HS-27A (cell line): ENCODE results near the gene TMEM88.

ENCODE experiments used
- DNase-seq: peaks from one replicate; pipeline ENCODE4 v3.0.0-alpha.2; 2012; ENCODE audit warnings: low read depth, missing footprints

The TMEM88 gene

DNA sequence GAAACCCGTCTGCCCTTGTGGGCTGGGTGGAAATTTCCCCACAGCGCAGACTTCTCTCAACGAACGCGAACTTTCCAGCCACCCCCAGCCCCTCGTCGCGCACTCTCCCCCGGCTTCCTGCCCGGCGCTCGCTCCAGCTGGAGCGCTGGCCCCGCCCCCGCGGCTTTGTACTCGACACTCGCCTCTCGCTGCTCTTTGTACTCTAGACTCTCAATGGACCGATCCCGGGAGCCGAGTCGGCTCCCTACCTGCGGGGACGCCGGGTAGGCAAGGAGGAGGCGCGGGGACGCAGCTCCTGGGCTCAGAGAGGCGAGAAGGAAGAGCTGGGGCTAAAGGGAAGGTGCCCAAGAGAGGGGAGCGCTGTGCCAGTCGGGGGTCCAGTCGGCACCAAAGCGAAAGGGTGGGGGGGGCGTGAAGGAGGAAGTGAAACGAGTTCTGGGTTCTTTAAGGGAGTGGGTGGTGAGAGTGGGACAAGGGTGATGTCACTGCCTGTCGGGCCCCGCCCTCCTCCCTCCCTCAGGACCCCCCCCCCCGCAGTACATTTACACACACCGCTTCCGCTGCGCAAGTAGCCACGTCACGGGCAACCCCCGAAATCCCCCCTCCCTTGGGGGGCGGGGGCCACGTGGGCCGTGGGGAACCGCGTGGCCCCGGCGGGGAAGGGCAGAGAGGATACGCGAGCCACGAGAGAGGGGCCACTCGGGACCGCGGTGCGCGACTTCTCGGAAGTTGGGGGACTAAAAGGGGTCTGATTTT is 11.2 kb upstream of the TMEM88 start:
- no peak for DNase-seq

DNA sequence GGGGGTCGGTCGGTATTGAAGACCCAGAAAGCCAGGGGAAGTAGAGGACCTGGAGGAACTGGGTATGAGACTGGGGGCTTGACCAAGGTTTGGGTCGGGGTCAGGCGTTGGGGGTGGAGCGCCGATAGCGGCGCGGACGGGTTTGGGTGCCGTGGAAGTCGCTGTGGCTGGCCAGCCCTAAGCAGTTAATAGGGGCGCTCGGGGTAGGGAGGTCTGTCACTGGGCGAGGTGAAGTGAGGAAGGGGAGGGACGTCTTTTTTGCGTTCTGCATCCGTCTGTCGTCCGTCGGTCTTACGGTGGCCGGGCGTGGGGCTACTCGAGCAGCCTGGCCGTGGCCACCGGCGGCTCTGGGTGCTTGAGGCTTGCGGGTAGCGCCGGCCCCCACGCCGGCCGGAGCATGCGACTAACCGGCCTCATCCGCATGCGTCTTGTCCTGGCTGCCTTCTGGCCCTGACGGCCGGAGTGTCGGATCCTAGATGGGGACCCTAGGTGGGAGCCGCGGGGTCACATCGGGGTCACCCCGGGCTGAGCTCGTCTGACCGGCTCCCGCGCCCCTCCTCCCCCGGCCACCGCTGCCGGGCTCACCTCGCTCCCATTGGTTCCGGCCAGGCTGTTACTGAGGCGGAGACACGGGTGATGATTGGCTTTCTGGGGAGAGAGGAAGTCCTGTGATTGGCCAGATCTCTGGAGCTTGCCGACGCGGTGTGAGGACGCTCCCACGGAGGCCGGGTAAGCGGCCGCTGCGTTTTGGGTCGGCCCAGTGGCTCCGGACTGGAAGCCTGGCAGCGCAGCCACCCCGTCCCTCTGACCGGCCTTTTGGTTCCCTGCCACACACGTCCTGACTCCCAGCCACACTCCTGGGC is 10.3 kb upstream of the TMEM88 start:
- no peak for DNase-seq

DNA sequence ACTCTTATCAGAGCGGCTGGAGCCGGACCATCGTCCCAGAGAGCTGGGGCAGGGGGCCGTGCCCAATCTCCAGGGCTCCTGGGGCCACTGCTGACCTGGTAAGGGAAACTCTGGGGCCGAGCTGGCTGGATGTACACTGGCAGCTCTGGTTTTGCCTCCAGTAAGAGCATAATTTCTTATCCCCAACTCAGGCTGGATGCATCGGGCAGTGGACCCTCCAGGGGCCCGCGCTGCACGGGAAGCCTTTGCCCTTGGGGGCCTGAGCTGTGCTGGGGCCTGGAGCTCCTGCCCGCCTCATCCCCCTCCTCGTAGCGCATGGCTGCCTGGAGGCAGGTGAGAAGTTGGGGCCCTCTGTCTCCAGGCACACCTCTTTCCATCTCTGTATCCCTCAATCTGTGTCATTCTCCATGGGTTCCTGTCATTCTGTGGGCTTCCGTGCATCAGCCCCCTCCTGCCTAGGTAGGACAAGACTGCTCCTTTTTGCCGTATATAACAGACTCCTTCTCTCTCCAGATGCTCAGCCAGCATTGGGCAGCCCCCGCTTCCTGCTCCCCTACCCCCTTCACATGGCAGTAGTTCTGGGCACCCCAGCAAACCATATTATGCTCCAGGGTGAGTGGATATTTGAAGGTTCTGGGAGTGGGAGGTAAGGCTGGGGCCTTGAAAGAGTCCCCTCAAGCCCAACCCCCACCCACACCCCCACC is 9.4 kb upstream of the TMEM88 start:
- no peak for DNase-seq

DNA sequence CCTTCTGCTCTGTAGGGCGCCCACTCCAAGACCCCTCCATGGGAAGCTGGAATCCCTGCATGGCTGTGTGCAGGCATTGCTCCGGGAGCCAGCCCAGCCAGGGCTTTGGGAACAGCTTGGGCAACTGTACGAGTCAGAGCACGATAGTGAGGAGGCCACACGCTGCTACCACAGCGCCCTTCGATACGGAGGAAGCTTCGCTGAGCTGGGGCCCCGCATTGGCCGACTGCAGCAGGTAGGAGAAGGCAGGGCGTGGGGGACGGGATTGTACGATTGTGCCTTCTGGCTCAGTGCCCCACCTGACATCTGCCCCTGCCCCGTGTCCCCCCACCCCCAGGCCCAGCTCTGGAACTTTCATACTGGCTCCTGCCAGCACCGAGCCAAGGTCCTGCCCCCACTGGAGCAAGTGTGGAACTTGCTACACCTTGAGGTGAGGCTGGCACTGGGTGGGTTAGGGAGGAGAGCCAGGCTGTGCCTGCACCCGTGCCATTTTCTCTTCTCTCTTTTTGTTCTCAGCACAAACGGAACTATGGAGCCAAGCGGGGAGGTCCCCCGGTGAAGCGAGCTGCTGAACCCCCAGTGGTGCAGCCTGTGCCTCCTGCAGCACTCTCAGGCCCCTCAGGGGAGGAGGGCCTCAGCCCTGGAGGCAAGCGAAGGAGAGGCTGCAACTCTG is 8.7 kb upstream of the TMEM88 start:
- no peak for DNase-seq

DNA sequence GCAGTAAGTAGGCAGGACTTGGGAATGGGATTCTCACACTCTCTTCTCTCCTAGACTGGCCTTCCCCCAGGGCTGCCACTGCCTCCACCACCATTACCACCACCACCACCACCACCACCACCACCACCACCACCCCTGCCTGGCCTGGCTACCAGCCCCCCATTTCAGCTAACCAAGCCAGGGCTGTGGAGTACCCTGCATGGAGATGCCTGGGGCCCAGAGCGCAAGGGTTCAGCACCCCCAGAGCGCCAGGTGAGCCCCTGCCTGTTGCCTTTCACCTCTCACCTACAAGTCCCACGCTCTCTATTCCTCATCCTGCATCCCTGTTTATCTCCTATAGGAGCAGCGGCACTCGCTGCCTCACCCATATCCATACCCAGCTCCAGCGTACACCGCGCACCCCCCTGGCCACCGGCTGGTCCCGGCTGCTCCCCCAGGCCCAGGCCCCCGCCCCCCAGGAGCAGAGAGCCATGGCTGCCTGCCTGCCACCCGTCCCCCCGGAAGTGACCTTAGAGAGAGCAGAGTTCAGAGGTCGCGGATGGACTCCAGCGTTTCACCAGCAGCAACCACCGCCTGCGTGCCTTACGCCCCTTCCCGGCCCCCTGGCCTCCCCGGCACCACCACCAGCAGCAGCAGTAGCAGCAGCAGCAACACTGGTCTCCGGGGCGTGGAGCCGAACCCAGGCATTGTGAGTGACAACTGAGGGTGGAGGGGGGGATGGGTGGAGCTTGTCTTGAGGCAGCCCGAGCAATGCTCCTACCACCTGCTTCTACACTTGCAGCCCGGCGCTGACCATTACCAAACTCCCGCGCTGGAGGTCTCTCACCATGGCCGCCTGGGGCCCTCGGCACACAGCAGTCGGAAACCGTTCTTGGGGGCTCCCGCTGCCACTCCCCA is 7.9 kb upstream of the TMEM88 start:
- no peak for DNase-seq

DNA sequence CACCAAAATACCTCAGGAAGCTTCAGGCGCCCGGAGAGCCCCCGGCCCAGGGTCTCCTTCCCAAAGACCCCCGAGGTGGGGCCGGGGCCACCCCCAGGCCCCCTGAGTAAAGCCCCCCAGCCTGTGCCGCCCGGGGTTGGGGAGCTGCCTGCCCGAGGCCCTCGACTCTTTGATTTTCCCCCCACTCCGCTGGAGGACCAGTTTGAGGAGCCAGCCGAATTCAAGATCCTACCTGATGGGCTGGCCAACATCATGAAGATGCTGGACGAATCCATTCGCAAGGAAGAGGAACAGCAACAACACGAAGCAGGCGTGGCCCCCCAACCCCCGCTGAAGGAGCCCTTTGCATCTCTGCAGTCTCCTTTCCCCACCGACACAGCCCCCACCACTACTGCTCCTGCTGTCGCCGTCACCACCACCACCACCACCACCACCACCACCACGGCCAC is 6.7 kb upstream of the TMEM88 start:
- no peak for DNase-seq

DNA sequence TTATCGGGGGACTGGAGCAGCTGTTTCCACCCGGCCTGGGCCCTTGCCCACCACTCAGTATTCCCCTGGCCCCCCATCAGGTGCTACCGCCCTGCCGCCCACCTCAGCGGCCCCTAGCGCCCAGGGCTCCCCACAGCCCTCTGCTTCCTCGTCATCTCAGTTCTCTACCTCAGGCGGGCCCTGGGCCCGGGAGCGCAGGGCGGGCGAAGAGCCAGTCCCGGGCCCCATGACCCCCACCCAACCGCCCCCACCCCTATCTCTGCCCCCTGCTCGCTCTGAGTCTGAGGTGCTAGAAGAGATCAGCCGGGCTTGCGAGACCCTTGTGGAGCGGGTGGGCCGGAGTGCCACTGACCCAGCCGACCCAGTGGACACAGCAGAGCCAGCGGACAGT is 6.1 kb upstream of the TMEM88 start:
- no peak for DNase-seq

DNA sequence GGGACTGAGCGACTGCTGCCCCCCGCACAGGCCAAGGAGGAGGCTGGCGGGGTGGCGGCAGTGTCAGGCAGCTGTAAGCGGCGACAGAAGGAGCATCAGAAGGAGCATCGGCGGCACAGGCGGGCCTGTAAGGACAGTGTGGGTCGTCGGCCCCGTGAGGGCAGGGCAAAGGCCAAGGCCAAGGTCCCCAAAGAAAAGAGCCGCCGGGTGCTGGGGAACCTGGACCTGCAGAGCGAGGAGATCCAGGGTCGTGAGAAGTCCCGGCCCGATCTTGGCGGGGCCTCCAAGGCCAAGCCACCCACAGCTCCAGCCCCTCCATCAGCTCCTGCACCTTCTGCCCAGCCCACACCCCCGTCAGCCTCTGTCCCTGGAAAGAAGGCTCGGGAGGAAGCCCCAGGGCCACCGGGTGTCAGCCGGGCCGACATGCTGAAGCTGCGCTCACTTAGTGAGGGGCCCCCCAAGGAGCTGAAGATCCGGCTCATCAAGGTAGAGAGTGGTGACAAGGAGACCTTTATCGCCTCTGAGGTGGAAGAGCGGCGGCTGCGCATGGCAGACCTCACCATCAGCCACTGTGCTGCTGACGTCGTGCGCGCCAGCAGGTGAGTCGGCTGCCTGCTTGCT is 5.6 kb upstream of the TMEM88 start:
- no peak for DNase-seq

DNA sequence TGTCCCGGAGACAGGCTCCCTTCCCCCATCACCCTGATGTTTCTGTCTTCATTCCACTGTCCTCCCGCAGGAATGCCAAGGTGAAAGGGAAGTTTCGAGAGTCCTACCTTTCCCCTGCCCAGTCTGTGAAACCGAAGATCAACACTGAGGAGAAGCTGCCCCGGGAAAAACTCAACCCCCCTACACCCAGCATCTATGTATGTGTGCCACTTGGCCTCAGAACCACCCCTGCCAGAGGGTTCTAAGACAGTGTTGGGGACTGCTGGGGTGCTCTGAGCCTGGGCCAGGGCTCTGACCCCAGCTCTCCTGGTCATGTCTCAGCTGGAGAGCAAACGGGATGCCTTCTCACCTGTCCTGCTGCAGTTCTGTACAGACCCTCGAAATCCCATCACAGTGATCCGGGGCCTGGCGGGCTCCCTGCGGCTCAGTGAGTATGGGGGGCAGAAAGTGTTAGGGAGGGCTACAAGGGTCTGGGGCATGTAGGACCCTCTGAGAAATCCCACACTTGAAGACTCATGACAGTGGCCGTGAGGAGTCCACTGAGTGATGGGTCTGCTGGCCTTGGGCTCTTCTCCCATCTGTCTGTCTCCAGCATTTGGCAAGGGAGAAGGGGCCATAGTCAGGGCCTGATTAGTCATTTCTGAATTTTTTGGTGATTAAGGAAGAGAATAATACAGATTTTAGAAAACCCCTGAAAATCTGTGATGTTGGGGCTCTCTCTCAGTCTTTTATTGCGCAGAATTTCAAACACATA is 4.9 kb upstream of the TMEM88 start:
- no peak for DNase-seq

DNA sequence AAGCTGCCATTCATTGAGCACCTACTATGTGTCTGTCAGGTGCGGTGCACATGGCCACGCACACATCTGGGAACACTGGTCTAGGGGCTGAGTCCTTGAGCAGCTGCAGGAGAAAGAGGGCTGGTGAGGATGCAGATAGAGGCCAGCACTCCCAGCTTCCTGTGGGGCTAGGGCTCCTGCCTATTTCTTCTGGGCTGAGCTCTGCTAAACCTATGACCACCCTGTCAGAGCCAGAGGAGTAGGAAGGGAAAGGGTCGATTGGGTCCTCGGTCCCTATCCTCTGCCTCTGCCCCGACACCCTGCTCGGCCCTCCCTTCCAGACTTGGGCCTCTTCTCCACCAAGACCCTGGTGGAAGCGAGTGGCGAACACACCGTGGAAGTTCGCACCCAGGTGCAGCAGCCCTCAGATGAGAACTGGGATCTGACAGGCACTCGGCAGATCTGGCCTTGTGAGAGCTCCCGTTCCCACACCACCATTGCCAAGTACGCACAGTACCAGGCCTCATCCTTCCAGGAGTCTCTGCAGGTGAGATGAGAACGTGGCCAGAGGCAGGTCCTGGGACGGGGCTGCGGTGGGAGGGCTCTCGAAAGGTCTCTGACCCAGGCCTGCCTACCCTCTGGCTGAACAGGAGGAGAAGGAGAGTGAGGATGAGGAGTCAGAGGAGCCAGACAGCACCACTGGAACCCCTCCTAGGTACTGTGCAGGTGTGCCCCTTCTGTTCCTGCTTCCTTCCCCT is 4.0 kb upstream of the TMEM88 start:
- DNase-seq, result no peak

DNA sequence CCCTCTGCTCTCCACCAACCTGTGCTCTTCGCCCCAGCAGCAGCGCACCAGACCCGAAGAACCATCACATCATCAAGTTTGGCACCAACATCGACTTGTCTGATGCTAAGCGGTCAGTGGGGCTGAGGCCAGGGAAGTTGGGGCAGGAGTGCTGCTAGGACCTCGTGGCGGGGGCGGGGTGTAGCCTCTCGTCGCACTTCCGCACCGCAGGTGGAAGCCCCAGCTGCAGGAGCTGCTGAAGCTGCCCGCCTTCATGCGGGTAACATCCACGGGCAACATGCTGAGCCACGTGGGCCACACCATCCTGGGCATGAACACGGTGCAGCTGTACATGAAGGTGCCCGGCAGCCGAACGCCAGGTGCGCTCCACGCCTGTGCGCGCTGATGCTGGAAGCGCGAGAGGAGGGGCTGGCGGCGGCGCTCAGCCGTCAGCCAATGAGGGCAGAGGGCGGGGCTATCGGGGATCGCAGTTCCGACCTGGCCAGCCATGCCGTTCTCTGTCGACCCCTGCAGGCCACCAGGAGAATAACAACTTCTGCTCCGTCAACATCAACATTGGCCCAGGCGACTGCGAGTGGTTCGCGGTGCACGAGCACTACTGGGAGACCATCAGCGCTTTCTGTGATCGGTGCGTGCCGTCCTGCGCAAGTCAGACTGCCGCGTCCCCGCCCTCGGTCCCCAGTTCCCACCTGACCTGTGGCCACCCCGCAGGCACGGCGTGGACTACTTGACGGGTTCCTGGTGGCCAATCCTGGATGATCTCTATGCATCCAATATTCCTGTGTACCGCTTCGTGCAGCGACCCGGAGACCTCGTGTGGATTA is 3.2 kb upstream of the TMEM88 start:
- no peak for DNase-seq

DNA sequence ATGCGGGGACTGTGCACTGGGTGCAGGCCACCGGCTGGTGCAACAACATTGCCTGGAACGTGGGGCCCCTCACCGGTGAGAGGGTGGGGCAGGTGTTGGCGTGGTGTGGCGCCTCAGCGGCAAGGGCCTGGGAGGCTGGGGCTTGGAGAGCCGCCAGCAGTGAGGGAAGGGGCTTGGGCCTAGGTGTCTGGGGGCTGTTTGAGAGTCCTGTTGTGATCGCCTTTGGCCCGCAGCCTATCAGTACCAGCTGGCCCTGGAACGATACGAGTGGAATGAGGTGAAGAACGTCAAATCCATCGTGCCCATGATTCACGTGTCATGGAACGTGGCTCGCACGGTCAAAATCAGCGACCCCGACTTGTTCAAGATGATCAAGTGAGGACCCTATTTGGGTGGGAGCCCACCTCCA is 2.6 kb upstream of the TMEM88 start:
- DNase-seq, result no peak

DNA sequence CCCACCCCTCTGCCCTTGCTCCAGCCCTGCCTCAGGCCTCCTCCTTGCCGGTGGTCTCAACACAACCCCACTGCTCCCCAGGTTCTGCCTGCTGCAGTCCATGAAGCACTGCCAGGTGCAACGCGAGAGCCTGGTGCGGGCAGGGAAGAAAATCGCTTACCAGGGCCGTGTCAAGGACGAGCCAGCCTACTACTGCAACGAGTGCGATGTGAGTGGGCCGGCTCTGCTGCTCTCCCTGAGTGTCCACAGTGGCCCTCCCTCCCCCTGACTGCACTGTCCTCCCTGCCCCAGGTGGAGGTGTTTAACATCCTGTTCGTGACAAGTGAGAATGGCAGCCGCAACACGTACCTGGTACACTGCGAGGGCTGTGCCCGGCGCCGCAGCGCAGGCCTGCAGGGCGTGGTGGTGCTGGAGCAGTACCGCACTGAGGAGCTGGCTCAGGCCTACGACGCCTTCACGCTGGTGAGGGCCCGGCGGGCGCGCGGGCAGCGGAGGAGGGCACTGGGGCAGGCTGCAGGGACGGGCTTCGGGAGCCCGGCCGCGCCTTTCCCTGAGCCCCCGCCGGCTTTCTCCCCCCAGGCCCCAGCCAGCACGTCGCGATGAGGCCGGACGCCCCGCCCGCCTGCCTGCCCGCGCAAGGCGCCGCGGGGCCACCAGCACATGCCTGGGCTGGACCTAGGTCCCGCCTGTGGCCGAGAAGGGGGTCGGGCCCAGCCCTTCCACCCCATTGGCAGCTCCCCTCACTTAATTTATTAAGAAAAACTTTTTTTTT is 1.8 kb upstream of the TMEM88 start:
- no peak for DNase-seq

DNA sequence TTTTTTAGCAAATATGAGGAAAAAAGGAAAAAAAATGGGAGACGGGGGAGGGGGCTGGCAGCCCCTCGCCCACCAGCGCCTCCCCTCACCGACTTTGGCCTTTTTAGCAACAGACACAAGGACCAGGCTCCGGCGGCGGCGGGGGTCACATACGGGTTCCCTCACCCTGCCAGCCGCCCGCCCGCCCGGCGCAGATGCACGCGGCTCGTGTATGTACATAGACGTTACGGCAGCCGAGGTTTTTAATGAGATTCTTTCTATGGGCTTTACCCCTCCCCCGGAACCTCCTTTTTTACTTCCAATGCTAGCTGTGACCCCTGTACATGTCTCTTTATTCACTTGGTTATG is 1.2 kb upstream of the TMEM88 start:
- DNase-seq, result no peak

DNA sequence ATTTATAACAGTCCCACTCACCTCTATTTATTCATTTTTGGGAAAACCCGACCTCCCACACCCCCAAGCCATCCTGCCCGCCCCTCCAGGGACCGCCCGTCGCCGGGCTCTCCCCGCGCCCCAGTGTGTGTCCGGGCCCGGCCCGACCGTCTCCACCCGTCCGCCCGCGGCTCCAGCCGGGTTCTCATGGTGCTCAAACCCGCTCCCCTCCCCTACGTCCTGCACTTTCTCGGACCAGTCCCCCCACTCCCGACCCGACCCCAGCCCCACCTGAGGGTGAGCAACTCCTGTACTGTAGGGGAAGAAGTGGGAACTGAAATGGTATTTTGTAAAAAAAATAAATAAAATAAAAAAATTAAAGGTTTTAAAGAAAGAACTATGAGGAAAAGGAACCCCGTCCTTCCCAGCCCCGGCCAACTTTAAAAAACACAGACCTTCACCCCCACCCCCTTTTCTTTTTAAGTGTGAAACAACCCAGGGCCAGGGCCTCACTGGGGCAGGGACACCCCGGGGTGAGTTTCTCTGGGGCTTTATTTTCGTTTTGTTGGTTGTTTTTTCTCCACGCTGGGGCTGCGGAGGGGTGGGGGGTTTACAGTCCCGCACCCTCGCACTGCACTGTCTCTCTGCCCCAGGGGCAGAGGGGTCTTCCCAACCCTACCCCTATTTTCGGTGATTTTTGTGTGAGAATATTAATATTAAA is 638 bp upstream of the TMEM88 start:
- DNase-seq, result no peak

DNA sequence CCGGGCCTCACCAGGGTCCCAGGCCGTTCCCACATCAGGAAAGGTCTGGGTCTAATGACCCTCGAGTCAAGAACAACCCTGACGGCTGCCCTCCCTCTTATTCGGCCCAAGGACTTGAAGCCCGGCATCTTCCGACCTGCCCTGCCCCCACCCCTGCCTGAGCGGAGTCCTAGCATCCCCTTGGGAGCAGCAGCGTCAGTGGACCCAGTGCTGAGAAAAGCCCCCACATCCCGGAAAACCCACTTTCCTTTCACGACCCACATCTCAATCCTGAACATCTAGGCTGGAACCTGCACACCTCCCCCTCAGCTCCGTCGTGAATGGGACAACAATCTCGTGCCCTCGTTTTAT is 769 bp downstream of the TMEM88 start:
- DNase-seq, result no peak
